GM23338 (cell line): ENCODE data around the gene NCR3LG1. TPM values are rescaled to one million over a fixed set of nuclear protein-coding genes. Genes with fewer than 3 reads are reported as not detected.

Experiments used
- ATAC-seq: fragments of 200-7000 bp; cut with Tn5 transposase; 3 replicates; pipeline ENCODE4 v1.9.1; 2020
- DNase-seq: peaks from one replicate; pipeline ENCODE4 v3.0.0-alpha.2; 2015; ENCODE audit warnings: low spot score
- H2AFZ ChIP-seq: fragments of 200-600 bp; sonication (generic); 2 replicates; pipeline ENCODE4 v1.8.0; 2016; ENCODE audit warnings: antibody characterized with exemption, mild to moderate bottlenecking, moderate library complexity
- H3F3A ChIP-seq: fragments of 200-600 bp; sonication (generic); replicated peaks from 2 replicates; pipeline ENCODE4 v1.8.0; 2017; ENCODE audit warnings: antibody characterized with exemption, mixed run types, low read depth
- H3K27ac ChIP-seq: fragments of 200-600 bp; sonication (generic); 2 replicates; pipeline ENCODE4 v1.6.1; 2016; ENCODE audit warnings: low read depth
- H3K27me3 ChIP-seq: fragments of 200-600 bp; sonication (generic); 2 replicates; pipeline ENCODE4 v1.8.0; 2016; ENCODE audit warnings: mild to moderate bottlenecking, mixed run types, moderate library complexity; ENCODE audit not compliant: insufficient read depth
- H3K36me3 ChIP-seq: fragments of 200-600 bp; sonication (generic); 2 replicates; pipeline ENCODE4 v1.8.0; 2016; ENCODE audit warnings: mild to moderate bottlenecking; ENCODE audit not compliant: insufficient read depth
- H3K4me1 ChIP-seq: fragments of 200-600 bp; sonication (generic); 2 replicates; pipeline ENCODE4 v1.8.0; 2016; ENCODE audit warnings: mild to moderate bottlenecking, moderate library complexity; ENCODE audit not compliant: insufficient read depth
- H3K4me2 ChIP-seq: fragments of 200-600 bp; sonication (generic); 2 replicates; pipeline ENCODE4 v1.7.1; 2017; ENCODE audit warnings: mixed run types
- H3K4me3 ChIP-seq: fragments of 200-600 bp; sonication (generic); 2 replicates; pipeline ENCODE4 v1.6.1; 2016; ENCODE audit warnings: mixed run types
- H3K79me2 ChIP-seq: fragments of 200-600 bp; sonication (generic); replicated peaks from 2 replicates; pipeline ENCODE4 v1.8.0; 2017; ENCODE audit warnings: mild to moderate bottlenecking; ENCODE audit not compliant: insufficient read depth
- H3K9me2 ChIP-seq: fragments of 200-600 bp; sonication (generic); 2 replicates; pipeline ENCODE4 v1.8.0; 2017; ENCODE audit not compliant: insufficient read depth
- H4K20me1 ChIP-seq: fragments of 200-600 bp; sonication (generic); replicated peaks from 2 replicates; pipeline ENCODE4 v1.8.0; 2017; ENCODE audit warnings: mild to moderate bottlenecking; ENCODE audit not compliant: insufficient read depth
- H3K27ac Mint-ChIP-seq: 2 replicates; pipeline ENCODE4 v1.8.0; 2020; ENCODE audit warnings: inconsistent platforms, mild to moderate bottlenecking, moderate library complexity, mixed read lengths
- H3K27me3 Mint-ChIP-seq: 3 replicates; pipeline ENCODE4 v1.8.0; 2022; ENCODE audit warnings: low read depth, mild to moderate bottlenecking, moderate library complexity, mixed read lengths, inconsistent platforms; ENCODE audit not compliant: insufficient read depth, poor library complexity
- H3K36me3 Mint-ChIP-seq: 3 replicates; pipeline ENCODE4 v1.8.0; 2021; ENCODE audit warnings: low read depth, mild to moderate bottlenecking, inconsistent platforms, moderate library complexity, mixed read lengths
- H3K4me1 Mint-ChIP-seq: 3 replicates; pipeline ENCODE4 v1.8.0; 2020; ENCODE audit warnings: mild to moderate bottlenecking, inconsistent platforms, mixed read lengths
- H3K4me3 Mint-ChIP-seq: 3 replicates; pipeline ENCODE4 v1.8.0; 2021; ENCODE audit warnings: moderate library complexity, mild to moderate bottlenecking, inconsistent platforms, mixed read lengths
- H3K9me3 Mint-ChIP-seq: 3 replicates; pipeline ENCODE4 v1.8.0; 2020; ENCODE audit warnings: moderate library complexity, mild to moderate bottlenecking, inconsistent platforms, mixed read lengths
- CREB1 ChIP-seq: fragments of 250-450 bp; sonication (Bioruptor Pico); IDR thresholded peaks from 2 replicates; pipeline ENCODE4 v1.5.0; 2020; ENCODE audit warnings: low read depth, mild to moderate bottlenecking, moderate library complexity
- CTCF ChIP-seq, 2 experiments: fragments of 200-600 bp in 1 of 2; sonication (generic) in 1 of 2; conservative IDR thresholded peaks; 2 replicates each; pipeline versions ENCODE4 v1.5.1 to v1.6.1; 2016 to 2017; ENCODE audit warnings: antibody characterized with exemption in 2 of 2, low read depth in 2 of 2, mild to moderate bottlenecking in 2 of 2, moderate library complexity in 1 of 2
- EZH2 ChIP-seq: fragments of 200-600 bp; sonication (generic); IDR thresholded peaks from one replicate; pipeline ENCODE4 v1.8.0; 2017; ENCODE audit warnings: antibody characterized with exemption, mild to moderate bottlenecking, low read depth; ENCODE audit not compliant: unreplicated experiment
- EZH2phosphoT487 ChIP-seq: fragments of 200-600 bp; sonication (generic); IDR thresholded peaks from one replicate; pipeline ENCODE4 v1.8.1; 2018; ENCODE audit warnings: antibody characterized with exemption; ENCODE audit not compliant: unreplicated experiment
- JUNB ChIP-seq: IDR thresholded peaks from one replicate; pipeline ENCODE4 v1.6.1; 2016; ENCODE audit warnings: antibody characterized with exemption; ENCODE audit not compliant: unreplicated experiment
- NANOG ChIP-seq: IDR thresholded peaks from 2 replicates; pipeline ENCODE4 v1.6.1; 2016; ENCODE audit warnings: antibody characterized with exemption, borderline replicate concordance
- REST ChIP-seq: IDR thresholded peaks from one replicate; pipeline ENCODE4 v1.6.1; 2018; ENCODE audit warnings: antibody characterized with exemption; ENCODE audit not compliant: unreplicated experiment
- STAT1 ChIP-seq: IDR thresholded peaks from one replicate; pipeline ENCODE4 v1.6.1; 2016; ENCODE audit warnings: antibody characterized with exemption; ENCODE audit not compliant: unreplicated experiment
- ZNF114 ChIP-seq: fragments of 250-450 bp; sonication (Bioruptor Pico); IDR thresholded peaks from 2 replicates; pipeline ENCODE4 v1.5.0; 2020; ENCODE audit warnings: mild to moderate bottlenecking, moderate library complexity
- ZNF331 ChIP-seq: fragments of 250-450 bp; sonication (Bioruptor Pico); IDR thresholded peaks from 2 replicates; pipeline ENCODE4 v1.5.0; 2020; ENCODE audit warnings: low read depth, mild to moderate bottlenecking, moderate library complexity
- polyA plus RNA-seq: library from polyadenylated mRNA; unstranded; fragments of >200 nt; fragmentation: Nextera tagmentation; extraction: Ambion mirVana; gene quantifications from 2 replicates; pipeline ENCODE4 v1.2.1, GENCODE V29; 2016
- total RNA-seq: library from RNA; depleted of rRNA; stranded (reverse); fragments of >200 nt; shearing (Covaris generic); gene quantifications from 2 replicates; pipeline ENCODE4 v1.2.3, GENCODE V29; 2014

Gene NCR3LG1
- total and polyA plus RNA-seq, 2 experiments from 2014 or later: 0.15 to 1.9 TPM

GRCh38 chr11:17414317-17414737 is 62.7 kb downstream of the NCR3LG1 start (continued):
- TF ChIP-seq CREB1 (CRISPR knock-in tag): no peak

- Histone ChIP-seq H3F3A (no peaks in the 10 kb centered on the region), H3K4me3 (no peak overlapping the region), H3K9me2 (no peaks in the 10 kb centered on the region), H4K20me1 (no peaks in the 10 kb centered on the region), H3K4me2 (no peak overlapping the region), H2AFZ (no peak overlapping the region), H3K79me2 (no peaks in the 10 kb centered on the region), H3K36me3 (no peaks in the 10 kb centered on the region), H3K27ac (no peak overlapping the region), H3K4me1 (peaks cover 5% of the 10 kb centered on the region; the same call in 1 of the 2 replicates), H3K27me3 (no peaks in the 10 kb centered on the region)
- peaks cover 14% of the 10 kb centered on the region for H3K27me3 Mint-ChIP-seq
- TF ChIP-seq CTCF (conservative IDR thresholded peaks at IDR 0.05; ENCODE audit: low read depth in 2 of 2): no peak
- TF ChIP-seq REST: no peak
- no peak for TF ChIP-seq EZH2
- no peak for TF ChIP-seq ZNF114
- no peak for TF ChIP-seq EZH2phosphoT487
- TF ChIP-seq CREB1 (CRISPR knock-in tag): no peak
- no peak for TF ChIP-seq STAT1
- no peak for TF ChIP-seq JUNB
- no peak for TF ChIP-seq ZNF331 (CRISPR knock-in tag)
- TF ChIP-seq NANOG: no peak
- H3K9me3 Mint-ChIP-seq: no peaks in the 10 kb centered on the region
- no peak overlapping the region for H3K4me3 Mint-ChIP-seq
- ATAC-seq (no peak), DNase-seq (no peak)
- no peak overlapping the region for H3K27ac Mint-ChIP-seq
- peaks cover 19% of the 10 kb centered on the region for H3K4me1 Mint-ChIP-seq
- H3K36me3 Mint-ChIP-seq: no peaks in the 10 kb centered on the region
These were observed 63.4 kb downstream of the NCR3LG1 start for GRCh38 chr11:17414992-17415391.
